GM23338 (cell line): ENCODE results near the gene MCIDAS.

Experiments
- CTCF ChIP-seq, 2 experiments: fragments of 200-600 bp in 1 of 2; sonication (generic) in 1 of 2; conservative IDR thresholded peaks; 2 replicates each; pipeline versions ENCODE4 v1.5.1 to v1.6.1; 2016 to 2017; ENCODE audit warnings: antibody characterized with exemption in 2 of 2, low read depth in 2 of 2, mild to moderate bottlenecking in 2 of 2, moderate library complexity in 1 of 2
- EZH2 ChIP-seq: fragments of 200-600 bp; sonication (generic); IDR thresholded peaks from one replicate; pipeline ENCODE4 v1.8.0; 2017; ENCODE audit warnings: antibody characterized with exemption, mild to moderate bottlenecking, low read depth; ENCODE audit not compliant: unreplicated experiment
- EZH2phosphoT487 ChIP-seq: fragments of 200-600 bp; sonication (generic); IDR thresholded peaks from one replicate; pipeline ENCODE4 v1.8.1; 2018; ENCODE audit warnings: antibody characterized with exemption; ENCODE audit not compliant: unreplicated experiment
- POLR2AphosphoS5 ChIP-seq: IDR thresholded peaks from 2 replicates; pipeline ENCODE4 v1.6.1; 2016; ENCODE audit warnings: antibody characterized with exemption, low read depth
- ZNF331 ChIP-seq: fragments of 250-450 bp; sonication (Bioruptor Pico); IDR thresholded peaks from 2 replicates; pipeline ENCODE4 v1.5.0; 2020; ENCODE audit warnings: low read depth, mild to moderate bottlenecking, moderate library complexity

- TF ChIP-seq CTCF (conservative IDR thresholded peaks at IDR 0.05; ENCODE audit: low read depth in 2 of 2) (no peak), EZH2phosphoT487 (no peak), EZH2 (no peak), ZNF331 (CRISPR knock-in tag) (no peak), POLR2AphosphoS5 (no peak)
Measured at GRCh38 chr5:55254802-55255201, 27.7 kb upstream of the MCIDAS start.
